Activated CD4-positive, alpha-beta T cell treated with anti-CD3 and anti-CD28 coated beads, Interleukin-2, amount 10 ng/mL, durations not matched to agents 7 days and 5 days (primary cell): ENCODE measurements around the gene TMIGD2. TPM values are rescaled to one million over a fixed set of nuclear protein-coding genes. Genes with fewer than 3 reads are reported as not detected.

ENCODE experiments used
- CTCF ChIA-PET: fragments of 350-600 bp; sonication (Branson Sonifier 250); formaldehyde crosslinking; loops from one replicate; lab custom pipeline; 2021; ENCODE audit warnings: antibody characterized with exemption; lab: Charles Lee
- POLR2A ChIA-PET: fragments of 350-600 bp; sonication (Branson Sonifier 250); formaldehyde crosslinking; loops from one replicate; lab custom pipeline; 2021; ENCODE audit warnings: antibody characterized with exemption; lab: Charles Lee
- DNase-seq: peaks from one replicate; pipeline ENCODE4 v3.0.0-alpha.2; 2020
- H3K27ac Mint-ChIP-seq: one replicate; pipeline ENCODE4 v1.8.0; 2021; ENCODE audit warnings: mild to moderate bottlenecking, moderate library complexity, mixed read lengths
- H3K27me3 Mint-ChIP-seq: one replicate; pipeline ENCODE4 v1.8.0; 2021; ENCODE audit warnings: mixed read lengths
- H3K36me3 Mint-ChIP-seq: one replicate; pipeline ENCODE4 v1.8.0; 2021; ENCODE audit warnings: low read depth, mixed read lengths
- H3K4me1 Mint-ChIP-seq: one replicate; pipeline ENCODE4 v1.8.0; 2021; ENCODE audit warnings: mixed read lengths
- H3K4me3 Mint-ChIP-seq: one replicate; pipeline ENCODE4 v1.8.0; 2021; ENCODE audit warnings: mild to moderate bottlenecking, moderate library complexity, mixed read lengths
- H3K9me3 Mint-ChIP-seq: one replicate; pipeline ENCODE4 v1.8.0; 2021; ENCODE audit warnings: mixed read lengths
- total RNA-seq, 2 experiments: library from RNA; stranded (reverse); gene quantifications; one replicate each; pipeline ENCODE4 v1.2.3, GENCODE V29; 2021

TMIGD2 gene
- total RNA-seq, 2 experiments from 2014 or later: 45.4 to 48.7 TPM

- CTCF ChIA-PET: interaction anchor here (2.4 kb wide), 1 partner anchor 9 kb away, joined by 6 read pairs; no protein-coding TSS in a partner anchor
Measured at GRCh38 chr19:4304538-4305256, 2.5 kb upstream of the TMIGD2 start, which contains the start of gene FSD1. Gene FSD1 (plus strand): TSS chr19:4304598. CDS start chr19:4304747, 149 bp downstream.

GRCh38 chr19:4303819-4304537 is 1.8 kb upstream of the TMIGD2 start:
- H3K4me1 Mint-ChIP-seq: peaks cover 46% of the 10 kb centered on the region
- H3K4me3 Mint-ChIP-seq: peak overlapping the region; percentile 68
- no peaks in the 10 kb centered on the region for H3K27me3 Mint-ChIP-seq
- H3K36me3 Mint-ChIP-seq: peaks cover 5% of the 10 kb centered on the region
- no peak for DNase-seq
- peak overlapping the region; percentile 82 for H3K27ac Mint-ChIP-seq
- POLR2A ChIA-PET: interaction anchor here (0.7 kb wide), 1 partner anchor 214 kb away, joined by 3 read pairs; no protein-coding TSS in a partner anchor
- CTCF ChIA-PET: no interaction called here
- no peaks in the 10 kb centered on the region for H3K9me3 Mint-ChIP-seq

More at GRCh38 chr19:4304538-4305256, 2.5 kb upstream of the TMIGD2 start, which contains the start of gene FSD1:
- Mint-ChIP-seq H3K4me1 (peaks cover 41% of the 10 kb centered on the region), H3K9me3 (no peaks in the 10 kb centered on the region), H3K27me3 (no peaks in the 10 kb centered on the region), H3K27ac (peak within 1 kb of the TSS; percentile 82), H3K4me3 (peak within 1 kb of the TSS; percentile 68), H3K36me3 (peaks cover 5% of the 10 kb centered on the region)
- peak; percentile 76 for DNase-seq
- POLR2A ChIA-PET: interaction anchor here (0.7 kb wide), 1 partner anchor 213 kb away, joined by 3 read pairs; no protein-coding TSS in a partner anchor

GRCh38 chr19:4301590-4302242 is 473 bp downstream of the TMIGD2 start:
- no peak for DNase-seq
- no peaks in the 10 kb centered on the region for H3K9me3 Mint-ChIP-seq
- no peaks in the 10 kb centered on the region for H3K27me3 Mint-ChIP-seq
- ChIA-PET CTCF (interaction anchor here (1.3 kb wide), 1 partner anchor 32 kb away, joined by 4 read pairs; no protein-coding TSS in a partner anchor), POLR2A (no interaction called here)
- H3K27ac Mint-ChIP-seq: peak overlapping the region; percentile 98
- peaks cover 54% of the 10 kb centered on the region for H3K4me1 Mint-ChIP-seq
- H3K36me3 Mint-ChIP-seq: peaks cover 3% of the 10 kb centered on the region
- peak overlapping the region; percentile 91 for H3K4me3 Mint-ChIP-seq

GRCh38 chr19:4300589-4300988 is 1.6 kb downstream of the TMIGD2 start:
- H3K9me3 Mint-ChIP-seq: no peaks in the 10 kb centered on the region
- peaks cover 3% of the 10 kb centered on the region for H3K36me3 Mint-ChIP-seq
- ChIA-PET POLR2A (no interaction called here), CTCF (no interaction called here)
- H3K27ac Mint-ChIP-seq: peak overlapping the region; percentile 98
- H3K4me3 Mint-ChIP-seq: peak overlapping the region; percentile 64
- DNase-seq: no peak
- no peaks in the 10 kb centered on the region for H3K27me3 Mint-ChIP-seq
- H3K4me1 Mint-ChIP-seq: peaks cover 51% of the 10 kb centered on the region

- Mint-ChIP-seq H3K27me3 (no peaks in the 10 kb centered on the region), H3K36me3 (peaks cover 3% of the 10 kb centered on the region), H3K27ac (peak overlapping the region; percentile 33), H3K4me1 (peaks cover 42% of the 10 kb centered on the region), H3K4me3 (no peak overlapping the region), H3K9me3 (no peaks in the 10 kb centered on the region)
- DNase-seq: no peak
- CTCF ChIA-PET: interaction anchor here (0.6 to 1.3 kb wide), 4 partner anchors 21 to 403 kb away, joined by 3 read pairs; partner anchors contain the start of genes SH3GL1 and YJU2
- POLR2A ChIA-PET: interaction anchor here (0.7 to 0.9 kb wide), 2 partner anchors 52 to 65 kb away, joined by 3 to 6 read pairs; partner anchors contain the start of gene YJU2
Measured at GRCh38 chr19:4298810-4299550, 3.2 kb downstream of the TMIGD2 start.

- H3K4me1 Mint-ChIP-seq: peaks cover 35% of the 10 kb centered on the region
- ChIA-PET POLR2A (interaction anchor here (0.9 kb wide), 1 partner anchor 51 kb away, joined by 6 read pairs; the partner anchor contains the start of gene YJU2), CTCF (interaction anchor here (0.6 to 1.3 kb wide), 4 partner anchors 21 to 402 kb away, joined by 3 read pairs; partner anchors contain the start of gene SH3GL1)
- no peak overlapping the region for H3K4me3 Mint-ChIP-seq
- H3K27ac Mint-ChIP-seq: peak overlapping the region; percentile 33
- no peaks in the 10 kb centered on the region for H3K27me3 Mint-ChIP-seq
- no peaks in the 10 kb centered on the region for H3K9me3 Mint-ChIP-seq
- DNase-seq: no peak
- peaks cover 3% of the 10 kb centered on the region for H3K36me3 Mint-ChIP-seq
Measured at GRCh38 chr19:4297901-4298809, 4.0 kb downstream of the TMIGD2 start.

GRCh38 chr19:4295972-4296771 is 6.0 kb downstream of the TMIGD2 start:
- peaks cover 3% of the 10 kb centered on the region for H3K36me3 Mint-ChIP-seq
- no peak overlapping the region for H3K27ac Mint-ChIP-seq
- H3K4me3 Mint-ChIP-seq: no peak overlapping the region
- peaks cover 19% of the 10 kb centered on the region for H3K4me1 Mint-ChIP-seq
- ChIA-PET CTCF (interaction anchor here (0.9 to 1.6 kb wide), 5 partner anchors 10 to 104 kb away, joined by 3 to 6 read pairs (median 4); partner anchors contain the start of gene SH3GL1), POLR2A (no interaction called here)
- no peaks in the 10 kb centered on the region for H3K9me3 Mint-ChIP-seq
- H3K27me3 Mint-ChIP-seq: no peaks in the 10 kb centered on the region
- DNase-seq: no peak

GRCh38 chr19:4294389-4294788 is 7.8 kb downstream of the TMIGD2 start:
- CTCF ChIA-PET: interaction anchor here (1.2 to 1.8 kb wide), 3 partner anchors 27 to 106 kb away, joined by 3 to 4 read pairs (median 4); partner anchors contain the start of gene SH3GL1
- Mint-ChIP-seq H3K36me3 (no peaks in the 10 kb centered on the region), H3K4me1 (peaks cover 11% of the 10 kb centered on the region), H3K9me3 (no peaks in the 10 kb centered on the region), H3K4me3 (no peak overlapping the region), H3K27ac (no peak overlapping the region), H3K27me3 (no peaks in the 10 kb centered on the region)
- DNase-seq: no peak
- POLR2A ChIA-PET: no interaction called here

DNA sequence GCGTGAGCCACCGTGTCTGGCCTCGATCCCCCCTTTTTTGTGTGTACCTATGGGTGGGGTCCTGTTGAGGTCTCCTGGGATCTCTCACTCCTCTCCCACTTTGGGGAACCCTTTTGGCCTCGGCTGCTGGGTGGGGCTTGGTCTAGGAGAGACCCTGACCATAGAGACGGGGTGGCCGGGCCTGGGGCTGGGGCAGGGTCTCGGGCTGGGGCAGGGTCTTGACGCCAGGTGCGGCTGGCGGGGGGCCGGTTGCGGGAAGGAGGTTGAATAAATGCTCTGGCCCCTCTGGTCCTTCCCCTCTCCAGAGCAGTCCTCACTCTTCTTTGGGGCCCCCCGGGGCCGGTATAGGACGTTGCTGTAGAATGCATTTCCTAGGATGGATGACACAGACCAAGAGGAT is 9.7 kb downstream of the TMIGD2 start:
- Mint-ChIP-seq H3K9me3 (no peaks in the 10 kb centered on the region), H3K36me3 (no peaks in the 10 kb centered on the region), H3K4me3 (no peak overlapping the region), H3K27me3 (no peaks in the 10 kb centered on the region), H3K4me1 (no peaks in the 10 kb centered on the region), H3K27ac (no peak overlapping the region)
- POLR2A ChIA-PET: no interaction called here
- CTCF ChIA-PET: no interaction called here
- no peak for DNase-seq

- Mint-ChIP-seq H3K27me3 (no peaks in the 10 kb centered on the region), H3K9me3 (no peaks in the 10 kb centered on the region), H3K4me3 (no peak overlapping the region), H3K27ac (no peak overlapping the region), H3K4me1 (no peaks in the 10 kb centered on the region), H3K36me3 (no peaks in the 10 kb centered on the region)
- DNase-seq: no peak
- CTCF ChIA-PET: no interaction called here
- POLR2A ChIA-PET: no interaction called here
Measured at GRCh38 chr19:4291184-4291732, 10.9 kb downstream of the TMIGD2 start.
